A549 treated with AZD9567 at 1 μM for 4 hours (cell line): Measurements from ENCODE around the gene PRKAG2. TPM values are rescaled to one million over a fixed set of nuclear protein-coding genes. Genes with fewer than 3 reads are reported as not detected.

ENCODE experiments used
- total RNA-seq: library from RNA; stranded (reverse); fragments of 200-300 nt; extraction: Qiagen RNA extraction; gene quantifications from 5 replicates; pipeline ENCODE4 v1.2.3, GENCODE V29; 2022; ENCODE audit not compliant: insufficient read depth

The PRKAG2 gene
- 35.2 to 38.4 TPM (median 36.8 TPM) in 5 replicates for total RNA-seq

DNA sequence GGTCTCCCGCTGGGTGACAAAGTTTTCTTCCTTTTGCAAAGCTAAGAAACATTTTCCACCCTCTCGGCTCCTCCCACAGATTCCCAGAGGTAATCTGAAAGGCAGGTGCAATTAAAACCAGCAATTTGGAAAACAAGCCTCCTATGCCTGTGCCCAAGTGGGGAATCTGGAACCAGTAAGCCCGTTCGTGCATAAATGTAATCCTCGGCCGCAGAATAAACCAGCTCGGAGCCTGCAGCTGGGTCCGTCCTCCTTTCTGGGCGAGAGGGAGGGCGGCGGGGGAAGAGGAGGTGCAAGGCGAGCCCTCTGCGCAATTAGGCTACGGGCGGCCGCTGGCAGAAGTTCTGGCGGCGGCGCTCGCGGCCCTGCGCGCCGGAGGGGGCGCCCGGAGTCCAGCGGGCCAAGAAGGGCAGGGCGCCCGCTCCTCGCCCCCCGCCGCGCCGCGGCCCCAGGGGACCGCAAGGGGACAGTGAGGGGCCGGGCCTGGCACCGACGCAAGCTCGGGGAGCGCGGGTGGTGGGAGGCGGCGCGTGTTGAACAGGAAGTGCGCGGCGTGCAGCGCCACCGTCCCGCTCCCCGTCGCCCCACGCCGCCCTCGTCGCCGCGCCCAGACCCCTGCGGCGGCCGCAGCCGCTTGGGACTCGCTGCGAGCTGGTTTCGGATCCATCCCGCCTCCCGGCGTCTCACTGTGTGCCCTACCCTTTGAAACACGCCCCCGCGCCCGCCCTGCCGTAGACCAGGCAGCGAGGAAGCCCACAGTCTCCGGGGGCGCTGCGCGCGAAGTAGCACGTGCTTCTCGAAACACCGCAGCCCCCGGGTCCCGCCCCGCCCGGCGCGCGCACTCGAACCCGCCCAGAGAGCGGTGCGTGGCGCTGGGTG is at the start of gene PRKAG2:
TSS of gene PRKAG2 (minus strand) at position 217 of the 879 bp plus-strand sequence. CDS start 495 bp downstream, outside the sequence.

DNA sequence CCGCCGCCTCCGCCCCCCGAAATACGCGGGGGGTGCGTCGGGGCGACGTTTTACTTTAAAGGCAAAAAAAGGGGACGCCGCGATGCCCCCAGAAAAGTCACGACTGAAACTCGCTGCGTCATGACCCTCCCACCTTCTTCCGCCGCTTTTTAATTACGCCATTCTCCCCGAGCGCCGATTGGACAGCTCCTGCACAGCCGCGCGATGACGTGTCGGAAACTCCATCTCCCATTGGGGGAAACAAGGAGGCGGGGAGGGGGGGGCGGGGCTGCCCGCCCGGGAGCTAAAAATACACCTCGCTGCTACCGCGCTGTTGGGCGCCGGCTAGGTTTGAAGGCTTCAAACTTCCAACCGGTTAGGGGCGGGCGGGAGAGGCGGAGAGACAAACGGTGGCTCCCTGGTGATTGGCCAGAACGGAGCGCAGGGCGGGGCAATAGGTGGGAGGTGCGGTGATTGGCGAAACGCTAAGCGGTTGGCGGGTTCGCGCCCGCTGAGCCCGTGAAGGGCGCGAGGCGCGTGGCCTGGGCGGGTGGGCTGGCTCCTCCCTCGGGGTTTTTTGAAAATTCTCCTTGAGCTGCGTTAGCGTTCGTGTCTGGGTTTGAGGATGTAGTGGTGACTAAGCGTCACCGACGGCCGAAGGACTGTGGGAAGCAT is 357.0 kb downstream of the PRKAG2 start, which contains the start of gene RHEB:
TSS of gene RHEB (minus strand) at position 131 of the 654 bp plus-strand sequence. CDS start 384 bp downstream, outside the sequence.

Other genes with a start within 250 kb of the PRKAG2 start
- gene GALNTL5, start 79.3 kb upstream of the PRKAG2 start, total RNA-seq, result not detected in 5 replicates
- gene GALNT11, start 148.6 kb upstream of the PRKAG2 start, total RNA-seq, result 19.9 to 33.7 TPM (median 25.2 TPM) in 5 replicates